GM12864 (cell line): ENCODE measurements around the gene TMTC2.

Source experiments
- DNase-seq: peaks from one replicate; pipeline ENCODE4 v3.0.0-alpha.2; 2011; ENCODE audit warnings: low read depth
- H3K4me3 ChIP-seq: 2 replicates; pipeline ENCODE4 v1.5.1; 2011; ENCODE audit warnings: mild to moderate bottlenecking, low read depth, low read length, control low read depth
- CTCF ChIP-seq: IDR thresholded peaks from 2 replicates; pipeline ENCODE4 v1.5.1; 2011; ENCODE audit warnings: low read depth, mild to moderate bottlenecking, moderate library complexity, low read length, control low read depth, inconsistent platforms; ENCODE audit errors: missing control alignments

Gene TMTC2

GRCh38 chr12:82774666-82775065 lies 88.0 kb downstream of the TMTC2 start:
- DNase-seq, result no peak
- TF ChIP-seq CTCF, result no peak
- H3K4me3 ChIP-seq, result no peak overlapping the region

DNA sequence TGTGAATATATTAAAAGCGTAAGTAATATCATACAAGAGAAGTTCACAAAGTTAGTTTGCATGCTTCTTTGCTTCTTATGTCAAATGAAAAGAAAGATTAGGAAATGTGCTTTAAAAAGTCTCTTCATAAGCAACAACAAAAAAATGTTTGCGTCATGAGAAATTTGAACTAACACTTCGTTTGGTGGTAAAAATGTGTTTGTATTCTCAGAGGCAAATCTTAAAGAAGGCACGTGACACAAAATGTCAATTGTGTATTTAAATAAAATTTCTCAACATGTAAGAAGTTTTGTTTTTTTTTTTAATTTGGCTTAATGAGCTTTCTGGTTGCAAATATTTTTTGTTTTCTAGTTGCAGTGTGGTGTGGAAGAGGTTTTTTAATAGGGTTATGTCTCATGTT lies 93.8 kb downstream of the TMTC2 start:
- no peak for DNase-seq
- TF ChIP-seq CTCF, result no peak
- no peak overlapping the region for H3K4me3 ChIP-seq

DNA sequence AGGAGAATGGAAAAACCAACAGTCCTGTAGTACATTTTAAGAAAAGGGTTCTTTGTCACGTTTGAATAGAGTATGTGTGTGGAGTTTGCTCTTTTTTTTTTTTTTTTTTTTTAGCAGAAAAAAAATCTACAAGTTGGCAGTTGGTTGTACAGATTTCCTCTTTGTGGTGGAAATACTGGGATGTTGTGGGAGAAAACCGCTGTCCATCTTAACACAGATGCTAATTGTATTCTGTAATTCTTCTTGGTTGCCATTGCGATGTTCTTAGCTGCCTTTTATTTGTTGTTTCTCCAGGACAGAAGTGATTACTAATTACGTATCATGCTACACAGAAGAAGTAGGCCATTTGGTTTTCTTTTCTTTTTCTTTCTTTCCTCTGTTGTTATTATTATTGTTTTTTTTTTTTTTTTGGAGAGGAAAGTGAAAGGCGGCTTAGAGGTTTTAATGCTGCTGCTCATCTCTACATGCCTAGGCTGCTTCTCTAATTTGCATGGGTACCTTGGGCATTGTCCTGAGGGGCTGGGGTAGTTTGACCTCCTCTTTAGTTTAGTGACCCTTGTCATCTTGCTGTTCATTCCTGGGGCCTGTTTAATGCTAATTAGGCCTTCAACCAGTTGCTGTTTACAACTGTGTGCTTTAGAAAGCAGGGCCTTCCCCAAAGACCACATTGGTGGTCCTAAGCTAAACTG lies 94.7 kb downstream of the TMTC2 start:
- TF ChIP-seq CTCF, result no peak
- H3K4me3 ChIP-seq, result no peak overlapping the region
- no peak for DNase-seq

DNA sequence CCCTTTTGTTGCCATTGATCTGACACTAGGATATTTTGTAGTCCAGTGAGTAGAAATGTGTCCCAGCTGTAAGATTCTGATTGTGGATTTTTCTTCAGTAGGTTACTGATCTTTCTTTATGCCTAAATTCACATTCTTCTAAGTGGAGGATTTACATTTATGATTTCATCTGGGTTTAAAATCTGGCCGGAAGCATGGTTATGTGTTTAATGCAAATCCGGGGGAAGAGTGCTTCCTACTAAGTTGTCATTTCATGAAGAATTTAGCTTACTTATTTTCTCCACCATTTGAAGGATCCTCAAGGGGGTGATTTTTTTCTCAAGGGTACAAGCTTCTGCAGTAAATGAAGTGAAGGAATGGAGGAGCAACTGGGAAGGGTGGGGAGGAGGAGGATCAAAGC lies 96.7 kb downstream of the TMTC2 start:
- no peak for DNase-seq
- TF ChIP-seq CTCF, result no peak
- H3K4me3 ChIP-seq, result no peak overlapping the region

DNA sequence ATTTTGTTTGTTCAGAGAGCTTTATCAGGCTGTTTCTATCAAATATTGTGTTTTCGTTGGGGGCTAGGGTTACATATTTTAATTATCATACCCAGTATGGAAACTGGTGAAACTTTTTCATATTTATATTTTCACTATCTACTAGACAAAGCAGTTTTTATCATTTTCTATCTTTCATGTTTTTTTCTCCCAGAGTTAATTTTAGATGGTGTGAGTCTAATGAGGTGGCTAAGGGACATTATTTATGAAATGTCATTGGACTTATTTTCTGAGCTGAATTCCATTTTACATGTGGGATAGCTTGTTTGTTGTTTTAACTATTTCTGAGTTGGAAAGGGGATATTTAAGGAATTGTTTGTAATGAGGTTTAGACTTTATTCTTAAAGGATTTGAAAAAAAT lies 100.3 kb downstream of the TMTC2 start:
- no peak for TF ChIP-seq CTCF
- DNase-seq, result no peak

GRCh38 chr12:82788594-82788993 lies 101.9 kb downstream of the TMTC2 start:
- no peak overlapping the region for H3K4me3 ChIP-seq
- no peak for DNase-seq
- no peak for TF ChIP-seq CTCF

More for the DNA sequence above, 100.3 kb downstream of the TMTC2 start:
- no peak overlapping the region for H3K4me3 ChIP-seq

- DNase-seq, result no peak
- no peak for TF ChIP-seq CTCF
- no peak overlapping the region for H3K4me3 ChIP-seq
These were observed 103.0 kb downstream of the TMTC2 start for GRCh38 chr12:82789674-82790073.
